Dedifferentiated amniotic fluid mesenchymal stem cell (primary cell): ENCODE results near the gene KRT17.
"Not testable (repeated sequence)": the region's sequence is repeated elsewhere in the genome, so short reads cannot be mapped to it uniquely, and the experiment has no call there.

Source experiments
- DNase-seq: peaks from one replicate; pipeline ENCODE4 v3.0.0-alpha.2; 2016; ENCODE audit errors: extremely low spot score

Gene KRT17

GRCh38 chr17:41634639-41635038 lies 10.3 kb upstream of the KRT17 start:
- DNase-seq = no peak

GRCh38 chr17:41633556-41634199 lies 9.3 kb upstream of the KRT17 start:
- no peak for DNase-seq

DNA sequence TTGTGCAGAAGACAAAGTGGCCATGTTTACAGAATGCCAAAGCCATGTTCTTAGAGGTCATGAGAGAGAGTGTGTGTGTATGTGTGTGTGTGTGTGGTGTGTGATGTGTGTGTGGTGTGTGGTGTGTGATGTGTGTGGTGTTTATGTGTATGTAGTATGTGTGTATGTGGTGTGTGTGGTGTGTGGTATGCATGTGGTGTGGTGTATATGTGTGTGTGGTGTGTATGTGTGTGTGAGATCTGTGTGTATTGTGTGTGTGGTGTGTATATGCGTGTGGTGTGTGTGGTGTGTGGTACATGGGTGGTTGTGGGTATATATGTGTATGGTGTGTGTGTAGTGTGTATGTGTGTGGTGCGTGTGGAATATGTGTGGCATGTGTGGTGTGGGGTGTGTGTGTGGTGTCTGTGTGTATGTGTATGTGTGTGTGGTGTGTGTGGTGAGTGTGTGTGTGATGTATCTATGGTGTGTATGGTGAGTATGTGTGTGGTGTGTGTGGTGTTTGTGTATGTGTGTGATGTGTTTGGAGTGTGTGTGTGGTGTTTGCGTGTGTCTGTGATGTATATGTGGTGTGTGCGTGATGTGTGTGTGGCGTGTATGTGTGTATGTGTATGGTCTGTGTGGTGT lies 8.2 kb upstream of the KRT17 start:
- no peak for DNase-seq

DNA sequence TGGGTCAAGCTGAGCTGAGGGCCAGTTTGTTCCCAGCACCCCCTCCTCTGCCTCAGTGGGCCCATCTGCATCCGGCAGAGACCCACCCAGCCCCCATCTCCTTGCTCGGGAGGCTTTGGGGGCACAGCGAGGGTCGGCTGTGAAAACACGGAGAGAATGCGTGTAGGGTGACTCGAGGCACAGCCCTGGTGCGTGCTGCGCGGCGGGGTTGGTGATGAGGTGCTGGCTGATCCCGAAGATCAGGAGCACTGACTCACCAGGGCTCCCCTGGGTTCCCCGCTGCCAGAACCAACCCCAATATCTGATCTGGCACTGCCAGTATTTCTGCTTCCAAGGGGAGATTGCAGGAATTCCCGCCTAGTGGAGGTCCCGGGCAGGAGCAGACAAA lies 7.5 kb upstream of the KRT17 start:
- no peak for DNase-seq

DNA sequence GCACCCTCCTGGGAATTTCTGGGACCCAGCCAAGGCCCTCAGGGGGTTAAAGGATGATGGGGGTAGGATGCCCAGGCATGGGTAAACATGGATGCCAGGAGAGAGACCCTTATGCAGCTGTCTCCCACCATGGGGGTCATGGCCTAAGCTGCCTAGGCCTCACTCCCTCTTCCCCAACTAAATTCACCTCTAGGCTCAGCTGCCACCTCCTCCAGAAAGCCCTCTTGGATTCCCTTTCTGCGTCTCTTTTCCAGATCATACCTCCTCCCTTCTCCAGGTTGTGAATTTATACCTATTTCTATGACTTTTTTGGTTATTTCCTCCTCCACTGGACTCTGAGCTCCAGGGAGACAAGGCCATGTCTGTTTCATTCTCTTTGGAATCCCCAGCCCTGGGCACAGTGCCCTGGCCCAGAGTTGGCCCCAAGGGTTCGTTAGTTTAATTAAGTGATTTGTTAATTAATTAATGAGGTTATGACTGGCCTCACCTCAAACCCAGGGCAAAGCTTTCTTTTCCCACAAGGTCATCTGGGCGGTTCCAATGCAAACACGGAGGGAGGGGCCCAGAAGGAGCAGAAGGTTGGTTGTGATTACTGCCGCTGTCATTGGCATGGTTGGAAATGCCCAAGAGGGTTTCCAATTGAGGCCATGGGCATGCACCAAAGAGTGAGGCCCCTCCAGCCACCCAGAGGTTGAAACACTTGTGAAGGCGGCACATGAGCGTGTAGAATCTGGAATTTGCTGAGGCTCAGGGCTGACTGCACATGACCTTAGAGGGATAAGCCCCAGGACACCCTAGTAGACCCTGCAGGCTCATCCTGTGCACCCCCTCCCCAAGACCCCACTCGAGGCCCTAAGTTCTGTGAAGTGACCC lies 6.9 kb upstream of the KRT17 start:
- DNase-seq = no peak

GRCh38 chr17:41629826-41630670 lies 5.7 kb upstream of the KRT17 start:
- DNase-seq = no peak

DNA sequence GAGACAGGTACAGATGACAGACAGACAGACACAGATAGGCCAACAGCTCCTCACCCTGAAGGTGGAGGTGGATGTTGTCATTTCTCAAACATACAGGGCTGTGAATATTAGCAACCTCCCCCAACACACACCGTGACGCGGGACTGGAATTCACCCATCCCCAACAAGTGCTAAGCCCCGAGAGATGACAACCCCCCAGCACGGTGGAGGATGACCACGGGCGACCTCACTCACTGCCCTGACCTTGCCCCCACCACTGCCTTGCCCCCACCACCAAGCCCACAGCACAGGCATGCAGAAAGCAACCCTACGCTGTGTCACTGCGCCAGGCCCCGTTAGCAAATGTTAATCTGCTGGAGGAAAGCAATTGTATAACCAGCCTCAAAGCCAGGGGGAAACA lies 4.9 kb upstream of the KRT17 start:
- no peak for DNase-seq

DNA sequence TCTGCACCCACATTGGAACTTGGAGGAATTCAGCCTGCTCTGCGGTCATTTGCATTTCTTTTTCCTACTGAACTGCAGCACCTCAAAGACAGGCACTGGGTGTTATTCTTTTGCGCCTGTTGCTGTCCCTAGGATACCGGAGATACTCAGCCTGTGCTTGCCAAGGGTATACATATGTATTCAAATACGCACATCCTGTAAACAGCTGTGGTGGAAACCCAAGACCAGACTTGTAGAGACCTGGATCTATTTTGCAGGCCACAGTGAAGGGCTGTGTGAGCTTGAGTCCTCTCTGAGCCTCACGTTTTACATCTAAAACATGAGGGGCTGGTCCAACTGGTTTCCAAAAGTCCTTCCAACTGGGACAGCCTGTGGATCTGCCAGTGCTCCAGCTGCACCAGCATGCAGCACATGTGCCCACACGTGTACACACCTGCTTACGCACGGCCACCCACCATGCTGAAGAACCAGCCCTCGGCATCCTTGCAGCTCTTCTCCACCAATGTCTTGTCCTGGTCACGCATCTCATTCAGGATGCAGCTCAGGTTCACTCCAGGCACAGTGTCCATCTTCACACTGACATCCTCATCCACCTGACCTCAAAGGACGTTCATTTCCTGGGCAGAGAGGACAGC lies 4.4 kb upstream of the KRT17 start:
- DNase-seq = not testable (repeated sequence)

DNA sequence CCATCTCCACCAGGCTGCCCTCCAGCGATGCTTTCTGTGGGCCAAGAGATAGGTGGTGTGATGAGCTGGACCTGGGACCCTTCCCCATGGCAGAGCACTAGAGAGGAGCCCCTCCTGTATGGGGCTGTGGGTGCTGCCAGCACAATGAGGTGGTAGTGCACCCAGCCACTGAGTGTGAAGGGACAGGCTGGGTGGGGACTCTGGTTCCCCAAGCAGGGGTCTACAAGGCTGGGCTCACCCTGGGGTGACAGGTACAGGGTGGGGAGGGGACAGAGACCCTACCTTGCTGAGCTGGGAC lies 3.6 kb upstream of the KRT17 start:
- DNase-seq = not testable (repeated sequence)

- DNase-seq = no peak
These were observed 3.1 kb upstream of the KRT17 start for GRCh38 chr17:41627316-41628072.

GRCh38 chr17:41626914-41627295 lies 2.5 kb upstream of the KRT17 start:
- not testable (repeated sequence) for DNase-seq

DNA sequence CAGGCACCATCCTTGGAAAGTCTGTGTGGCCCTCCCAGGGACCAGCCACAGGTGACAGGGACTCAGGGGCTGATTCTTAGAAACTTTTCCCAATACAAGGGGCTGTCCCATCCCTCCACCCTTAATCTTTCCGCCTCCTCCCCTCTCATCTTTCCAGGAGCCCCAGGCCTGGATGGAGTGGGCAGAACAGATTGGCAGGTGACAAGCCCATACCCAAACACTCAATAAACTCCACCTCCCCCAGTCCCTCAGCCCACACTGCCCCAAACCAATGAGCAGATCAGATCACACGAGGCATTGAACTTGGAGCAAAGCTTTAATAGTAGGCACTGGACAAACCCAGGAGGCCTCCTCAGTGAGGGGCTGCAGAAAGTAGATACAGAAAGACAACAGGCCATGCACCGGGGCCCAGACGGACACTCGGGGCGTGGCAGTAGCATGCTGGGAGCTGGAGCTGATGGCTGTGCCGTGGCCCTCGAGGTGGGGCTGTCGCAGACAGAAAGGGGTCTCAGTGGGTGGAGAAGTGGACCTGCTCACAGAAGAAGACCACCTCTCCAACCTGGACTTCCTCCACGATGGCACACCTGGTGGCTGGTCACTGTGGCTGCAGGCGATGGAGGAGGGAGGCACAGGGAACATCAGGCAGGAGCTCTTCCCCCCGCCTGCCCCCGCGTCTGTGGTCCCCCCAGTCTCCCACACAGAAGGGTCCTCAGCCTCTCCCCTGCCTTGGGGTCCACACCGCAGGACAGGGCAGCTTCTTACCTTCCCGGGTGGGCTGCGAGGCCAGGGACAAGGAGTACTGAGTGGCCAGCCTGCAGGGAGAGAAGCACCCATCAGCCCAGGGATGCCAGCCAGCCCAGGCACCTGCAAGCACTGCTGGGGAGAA lies 1.9 kb upstream of the KRT17 start:
- DNase-seq = not testable (repeated sequence)

DNA sequence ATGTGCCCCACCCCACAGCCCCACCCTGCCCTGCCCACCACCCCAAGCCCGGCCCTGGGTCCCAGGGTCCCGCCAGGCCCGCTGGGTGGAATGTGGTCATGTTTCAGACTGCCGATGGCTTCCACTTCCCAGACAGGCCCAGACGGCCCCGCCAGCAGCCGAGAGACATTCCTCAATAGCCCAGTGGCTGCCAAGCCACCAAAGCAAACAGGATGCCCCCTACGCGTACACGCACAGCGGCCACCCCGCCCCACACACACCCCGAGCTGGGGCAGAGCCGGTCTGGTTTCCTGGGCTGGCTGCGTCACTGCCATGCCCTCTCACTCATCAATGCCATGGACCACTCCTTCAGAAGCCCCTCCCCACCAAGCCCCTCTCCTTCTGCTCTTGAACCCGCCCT lies 1.2 kb upstream of the KRT17 start:
- DNase-seq = no peak

GRCh38 chr17:41623184-41623861 lies 1.1 kb downstream of the KRT17 start:
- DNase-seq = not testable (repeated sequence)

DNA sequence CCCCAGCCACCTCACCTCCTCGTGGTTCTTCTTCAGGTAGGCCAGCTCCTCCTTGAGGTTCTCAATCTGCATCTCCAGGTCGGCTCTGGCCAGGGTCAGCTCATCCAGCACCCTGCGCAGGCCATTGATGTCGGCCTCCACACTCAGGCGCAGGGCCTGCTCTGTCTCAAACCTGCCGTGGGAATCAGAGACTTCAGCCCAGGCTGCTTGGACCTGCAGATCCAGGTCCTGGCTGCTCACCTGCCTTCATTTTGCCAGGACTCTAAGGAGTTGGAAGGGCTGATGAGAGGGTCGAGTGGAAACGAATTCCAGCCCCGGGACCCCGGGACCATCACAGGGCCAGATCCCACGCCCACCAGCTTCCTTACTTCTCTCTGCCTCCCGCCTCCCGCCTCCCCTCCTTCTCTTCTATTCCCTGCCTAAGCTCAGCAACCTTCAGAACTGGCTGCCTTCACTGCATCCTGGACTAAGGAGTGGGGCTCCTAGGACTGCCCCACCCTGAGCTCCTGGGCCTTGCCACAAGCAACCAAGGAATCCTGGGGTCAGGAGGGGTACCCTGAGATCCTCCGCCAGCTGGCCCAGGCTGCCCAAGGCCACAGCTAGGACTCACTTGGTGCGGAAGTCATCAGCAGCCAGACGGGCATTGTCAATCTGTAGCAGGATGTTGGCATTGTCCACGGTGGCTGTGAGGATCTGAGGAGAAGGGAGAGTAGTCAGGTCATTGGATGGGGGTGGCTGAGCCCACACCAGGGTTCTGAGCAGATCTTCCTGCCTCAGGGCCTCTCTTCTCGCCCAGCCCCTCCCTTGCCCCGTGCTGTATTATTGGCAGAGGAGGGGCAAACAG lies 1.8 kb downstream of the KRT17 start:
- DNase-seq = not testable (repeated sequence)

- no peak for DNase-seq
These were observed 2.5 kb downstream of the KRT17 start for GRCh38 chr17:41621916-41622315.

GRCh38 chr17:41621435-41621817 lies 2.9 kb downstream of the KRT17 start:
- DNase-seq = not testable (repeated sequence)
